ENCODE data around the gene IGSF9.

IGSF9 gene

GRCh38 chr1:159973350-159973940 lies 28.0 kb upstream of the IGSF9 start:
- Histone ChIP-seq H4K20me1 (ENCODE audit: insufficient read depth, low read length) (no peaks in the 10 kb centered on the region), H3K27me3 (replicated peaks; ENCODE audit: insufficient read depth, low read length) (no peaks in the 10 kb centered on the region), H3K4me2 (ENCODE audit: low read depth, low read length) (no peak overlapping the region), H3K9me2 (replicated peaks; ENCODE audit: insufficient read depth, low read length) (no peaks in the 10 kb centered on the region), H3F3A (ENCODE audit: insufficient read depth, low read length) (no peaks in the 10 kb centered on the region), H3K27ac (ENCODE audit: low read length) (no peak overlapping the region), H2AFZ (ENCODE audit: low read length) (no peak overlapping the region), H3K4me3 (ENCODE audit: low read length) (no peak overlapping the region), H3K4me1 (ENCODE audit: low read length) (no peaks in the 10 kb centered on the region), H3K36me3 (replicated peaks; ENCODE audit: insufficient read depth, low read length) (no peaks in the 10 kb centered on the region), H3K9me3 (replicated peaks; ENCODE audit: insufficient read depth, low read length) (no peaks in the 10 kb centered on the region), H3K79me2 (ENCODE audit: low read length) (no peaks in the 10 kb centered on the region), H3K9ac (ENCODE audit: low read length) (no peak overlapping the region)
- TF ChIP-seq EZH2phosphoT487 (IDR thresholded peaks at IDR 0.05; ENCODE audit: low read length), result no peak
- TF ChIP-seq CTCF (IDR thresholded peaks at IDR 0.05; ENCODE audit: low read length), result no peak
- no peak for TF ChIP-seq EZH2 (optimal IDR thresholded peaks at IDR 0.05; ENCODE audit: low read depth, low read length)
- DNase-seq, result no peak

- H3K36me3 ChIP-seq (replicated peaks; ENCODE audit: insufficient read depth, low read length), result no peaks in the 10 kb centered on the region
- DNase-seq, result no peak
- no peaks in the 10 kb centered on the region for H3K9me3 ChIP-seq (replicated peaks; ENCODE audit: insufficient read depth, low read length)
- H3K9ac ChIP-seq (ENCODE audit: low read length), result no peak overlapping the region
- no peak for TF ChIP-seq CTCF (IDR thresholded peaks at IDR 0.05; ENCODE audit: low read length)
- TF ChIP-seq EZH2phosphoT487 (IDR thresholded peaks at IDR 0.05; ENCODE audit: low read length), result no peak
- no peak for TF ChIP-seq EZH2 (optimal IDR thresholded peaks at IDR 0.05; ENCODE audit: low read depth, low read length)
- no peaks in the 10 kb centered on the region for H4K20me1 ChIP-seq (ENCODE audit: insufficient read depth, low read length)
- H3K4me1 ChIP-seq (ENCODE audit: low read length), result no peaks in the 10 kb centered on the region
- H3K79me2 ChIP-seq (ENCODE audit: low read length), result no peaks in the 10 kb centered on the region
- no peaks in the 10 kb centered on the region for H3K9me2 ChIP-seq (replicated peaks; ENCODE audit: insufficient read depth, low read length)
- H3F3A ChIP-seq (ENCODE audit: insufficient read depth, low read length), result no peaks in the 10 kb centered on the region
- H2AFZ ChIP-seq (ENCODE audit: low read length), result no peak overlapping the region
- H3K27ac ChIP-seq (ENCODE audit: low read length), result no peak overlapping the region
- H3K4me3 ChIP-seq (ENCODE audit: low read length), result no peak overlapping the region
- no peaks in the 10 kb centered on the region for H3K27me3 ChIP-seq (replicated peaks; ENCODE audit: insufficient read depth, low read length)
- no peak overlapping the region for H3K4me2 ChIP-seq (ENCODE audit: low read depth, low read length)
Measured at GRCh38 chr1:159972443-159973205, 27.2 kb upstream of the IGSF9 start.

- H3K79me2 ChIP-seq (ENCODE audit: low read length), result no peaks in the 10 kb centered on the region
Measured at GRCh38 chr1:159970932-159971342, 25.5 kb upstream of the IGSF9 start.

More at GRCh38 chr1:159970932-159971342, 25.5 kb upstream of the IGSF9 start:
- Histone ChIP-seq H3K4me3 (ENCODE audit: low read length) (no peak overlapping the region), H4K20me1 (ENCODE audit: insufficient read depth, low read length) (no peaks in the 10 kb centered on the region), H3K4me2 (ENCODE audit: low read depth, low read length) (no peak overlapping the region), H3K4me1 (ENCODE audit: low read length) (no peaks in the 10 kb centered on the region), H3K9me2 (replicated peaks; ENCODE audit: insufficient read depth, low read length) (no peaks in the 10 kb centered on the region), H3K9ac (ENCODE audit: low read length) (no peak overlapping the region), H3K27ac (ENCODE audit: low read length) (no peak overlapping the region), H3K27me3 (replicated peaks; ENCODE audit: insufficient read depth, low read length) (no peaks in the 10 kb centered on the region), H3K36me3 (replicated peaks; ENCODE audit: insufficient read depth, low read length) (no peaks in the 10 kb centered on the region), H3F3A (ENCODE audit: insufficient read depth, low read length) (no peaks in the 10 kb centered on the region), H3K9me3 (replicated peaks; ENCODE audit: insufficient read depth, low read length) (no peaks in the 10 kb centered on the region), H2AFZ (ENCODE audit: low read length) (no peak overlapping the region)
- no peak for DNase-seq
- TF ChIP-seq CTCF (IDR thresholded peaks at IDR 0.05; ENCODE audit: low read length), result no peak
- TF ChIP-seq EZH2 (optimal IDR thresholded peaks at IDR 0.05; ENCODE audit: low read depth, low read length), result no peak
- TF ChIP-seq EZH2phosphoT487 (IDR thresholded peaks at IDR 0.05; ENCODE audit: low read length), result no peak

All from MM.1S (cell line).